Heart right ventricle (tissue), 16 donors: ENCODE data around the gene CHMP1A. TPM values are rescaled to one million over a fixed set of nuclear protein-coding genes. Genes with fewer than 3 reads are reported as not detected.
"Not testable (repeated sequence)": the region's sequence is repeated elsewhere in the genome, so short reads cannot be mapped to it uniquely, and the experiment has no call there.

ENCODE experiments used
- ATAC-seq, 8 donors: fragments of 200-7000 bp; cut with Tn5 transposase; one replicate each; pipeline ENCODE4 v1.9.1; 2020; ENCODE audit warnings: mild to moderate bottlenecking in 8 of 8, moderate library complexity in 8 of 8, moderate number of reproducible peaks in 1 of 8
- DNase-seq, 2 donors: peaks; one replicate each; pipeline ENCODE4 v3.0.0-alpha.2; 2020
- H3K27ac ChIP-seq, 10 donors: fragments of 200-600 bp; sonication (generic) in 2 of 10; one replicate each; pipeline versions ENCODE4 v1.5.0 to v1.8.0; 2020 to 2022; ENCODE audit warnings: mild to moderate bottlenecking in 3 of 10
- H3K27me3 ChIP-seq, 7 donors: fragments of 200-600 bp; one replicate each; pipeline ENCODE4 v1.8.0; 2021 to 2022; ENCODE audit warnings: mild to moderate bottlenecking in 2 of 7
- H3K36me3 ChIP-seq, 9 donors: fragments of 200-600 bp; sonication (generic) in 1 of 9; one replicate each; pipeline versions ENCODE4 v1.5.0 to v1.8.0; 2020 to 2022; ENCODE audit warnings: mild to moderate bottlenecking in 2 of 9
- H3K4me1 ChIP-seq, 9 donors: fragments of 200-600 bp; sonication (generic) in 1 of 9; one replicate each; pipeline versions ENCODE4 v1.5.0 to v1.8.0; 2020 to 2022; ENCODE audit warnings: mild to moderate bottlenecking in 4 of 9
- H3K4me3 ChIP-seq, 10 donors: fragments of 200-600 bp; sonication (generic) in 2 of 10; one replicate each; pipeline versions ENCODE4 v1.5.0 to v1.8.0; 2020 to 2022; ENCODE audit warnings: mild to moderate bottlenecking in 7 of 10, moderate library complexity in 2 of 10
- H3K9me3 ChIP-seq, 11 donors: fragments of 200-600 bp in 10 of 11; sonication (generic) in 2 of 11; one replicate each; pipeline versions ENCODE4 v1.5.0 to v1.8.0; 2013 to 2022; ENCODE audit warnings: mild to moderate bottlenecking in 2 of 11, control low read depth in 1 of 11, moderate library complexity in 1 of 11
- CTCF ChIP-seq, 9 donors: fragments of 200-600 bp; sonication (generic) in 2 of 9; IDR thresholded peaks; one replicate each; pipeline versions ENCODE4 v1.5.0 to v1.8.0; 2021 to 2022; ENCODE audit warnings: antibody characterized with exemption in 9 of 9, mild to moderate bottlenecking in 5 of 9, moderate library complexity in 1 of 9
- WGBS, 2 donors: extraction: QIAGEN DNeasy Blood & Tissue Kit; methylation state at CpG; one replicate each; pipeline ENCODE4 v1.1.7; 2013; ENCODE audit warnings: inconsistent platforms in 1 of 2; 5-methylcytosine and 5-hydroxymethylcytosine counted together
- intact Hi-C, 10 donors: fragments of 100-400 bp; cut with DNase I; formaldehyde crosslinking; loops; one replicate each; pipeline versions ENCODE4 v1.11.1 to v1.14.2; 2022
- polyA plus RNA-seq, 2 donors: library from polyadenylated mRNA; stranded (reverse); fragments of 200-250 nt; gene quantifications; one replicate each; pipeline ENCODE4 v1.2.3, GENCODE V29; 2013
- total RNA-seq, 10 donors: library from RNA; stranded (reverse); fragmentation: NEBNext Ultra II Directional in 3 of 10; extraction: Animal tissue kit (Norgen Biotek cat#: 25700) in 3 of 10; gene quantifications; one replicate each; pipeline versions ENCODE4 v1.2.1 to v1.2.4, GENCODE V29; 2021 to 2023
- donor health status: Arrhythmogenic right ventricular cardiomyopathy.
- donor health status: ischemic (EF 13 %, LVEDD 7.1; RV severe dilation, severe dysfunction).
- donor health status: healthy with polysubstance abuse.
- donor health status: DM: no; HTN: yes; CAD: no.
- donor health status: DM: no; HTN: no; CAD: no.
- donor health status: ischemic (EF 25% LVEDD 6.9; RV normal size, moderate dysfunction).
- donor health status: ischemic (EF 25% LVEDD 5.7; RV mildly dilated, moderate dysfunction).
- donor health status: healthy.
- donor health status: DM: yes; HTN: yes; CAD: no.
- donor health status: Ischemic cardiomyopathy.
- donor health status: ischemic (EF 35%, LVEDD 5.7; RV mildly dilated, moderate dysfunction).
- donor health status: nonischemic (EF 11% LVEDD 7.7; RV severe dilation, severe dysfunction).
- donor health status: DM: yes; HTN: yes; CAD: no.
- donor health status: PGD.
- donor health status: ischemic (EF 29% LVEDD 5.4; RV normal size, mild dysfunction).
- donor health status: nonischemic (EF 23%, LVEDD 6.1; RV moderate dilation, normal function).

The CHMP1A gene
- total and polyA plus RNA-seq, 12 donors, result 30.6 to 71.4 (median 36.7) TPM

- peaks cover 0 to 7% (median 0%) of the 10 kb centered on the region in 11 donors for H3K9me3 ChIP-seq
- intact Hi-C loops, result no loop called here
- TF ChIP-seq CTCF (IDR thresholded peaks at IDR 0.05), result no peak
- WGBS, 2 donors, result 74 to 78% methylated on average over 16 of the region's 16 CpGs
- H3K27ac ChIP-seq, result peak overlapping the region; percentile 36 to 83 (median 66)
- peak overlapping the region in 3 of 10 donors; percentile 13 to 24 (median 20) for H3K4me3 ChIP-seq
- H3K4me1 ChIP-seq, result peaks cover 0 to 4% (median 0%) of the 10 kb centered on the region in 9 donors
- no peaks in the 10 kb centered on the region for H3K36me3 ChIP-seq
- no peak for DNase-seq
- peak in 5 of 8 donors; percentile 15 to 52 (median 40) for ATAC-seq
- no peaks in the 10 kb centered on the region for H3K27me3 ChIP-seq
Observed at GRCh38 chr16:89672177-89672941, 14.9 kb upstream of the CHMP1A start.

- H3K4me1 ChIP-seq, H3K4me3 ChIP-seq, H3K36me3 ChIP-seq, intact Hi-C loops, ATAC-seq, H3K27me3 ChIP-seq, DNase-seq, H3K9me3 ChIP-seq: not testable (repeated sequence)
- peak overlapping the region in 1 of 10 donors; percentile 71 for H3K27ac ChIP-seq
- 94% methylated on average over 3 to 4 of the region's 4 CpGs for WGBS, 2 donors
Observed at GRCh38 chr16:89671565-89671964, 14.1 kb upstream of the CHMP1A start.

GRCh38 chr16:89670496-89671431, 13.3 kb upstream of the CHMP1A start:
- Histone ChIP-seq H3K4me1 (peaks cover 0 to 4% (median 0%) of the 10 kb centered on the region in 9 donors), H3K36me3 (no peaks in the 10 kb centered on the region), H3K4me3 (no peak overlapping the region), H3K27me3 (no peaks in the 10 kb centered on the region), H3K9me3 (peaks cover 0 to 6% (median 0%) of the 10 kb centered on the region in 11 donors), H3K27ac (no peak overlapping the region)
- DNase-seq, result no peak
- intact Hi-C loops, result no loop called here
- TF ChIP-seq CTCF (IDR thresholded peaks at IDR 0.05), result no peak
- no peak for ATAC-seq
- WGBS, 2 donors, result 91 to 92% methylated on average over 10 of the region's 10 CpGs

GRCh38 chr16:89669755-89670154, 12.2 kb upstream of the CHMP1A start:
- Histone ChIP-seq H3K27ac (no peak overlapping the region), H3K4me1 (peaks cover 0 to 4% (median 0%) of the 10 kb centered on the region in 9 donors), H3K9me3 (peaks cover 0 to 6% (median 0%) of the 10 kb centered on the region in 11 donors), H3K4me3 (no peak overlapping the region), H3K27me3 (no peaks in the 10 kb centered on the region), H3K36me3 (peaks cover 0 to 3% (median 0%) of the 10 kb centered on the region in 9 donors)
- WGBS, 2 donors, result 94 to 95% methylated on average over 10 to 13 of the region's 13 CpGs
- DNase-seq (no peak), ATAC-seq (peak in 1 of 8 donors; percentile 55)
- intact Hi-C loops, result no loop called here
- no peak for TF ChIP-seq CTCF (IDR thresholded peaks at IDR 0.05)
